Aorta (tissue), 5 donors: ENCODE results near the gene MCUB. TPM values are rescaled to one million over a fixed set of nuclear protein-coding genes. Genes with fewer than 3 reads are reported as not detected.

Source experiments
- ATAC-seq: fragments of 200-7000 bp; cut with Tn5 transposase; one replicate; pipeline ENCODE4 v1.9.1; 2022; ENCODE audit warnings: moderate library complexity; ENCODE audit not compliant: low FRiP score
- DNase-seq, 2 donors: peaks; one replicate each; pipeline ENCODE4 v3.0.0-alpha.2; 2020
- H3K27ac ChIP-seq, 2 donors: one replicate each; pipeline ENCODE4 v1.5.1; 2013; ENCODE audit warnings: low read length in 2 of 2, mild to moderate bottlenecking in 2 of 2, moderate library complexity in 2 of 2, control low read depth in 1 of 2, inconsistent platforms in 1 of 2, low read depth in 1 of 2
- H3K27me3 ChIP-seq, 2 donors: one replicate each; pipeline ENCODE4 v1.6.1; 2013; ENCODE audit warnings: control low read depth in 1 of 2, low read length in 1 of 2, mild to moderate bottlenecking in 1 of 2, moderate library complexity in 1 of 2; ENCODE audit not compliant: insufficient read depth in 2 of 2, control insufficient read depth in 1 of 2
- H3K36me3 ChIP-seq, 2 donors: one replicate each; pipeline ENCODE4 v1.6.1; 2013; ENCODE audit warnings: control low read depth in 1 of 2, low read length in 1 of 2, mild to moderate bottlenecking in 1 of 2; ENCODE audit not compliant: insufficient read depth in 2 of 2, control insufficient read depth in 1 of 2
- H3K4me1 ChIP-seq, 2 donors: one replicate each; pipeline ENCODE4 v1.6.1; 2013; ENCODE audit warnings: low read length in 2 of 2, control low read depth in 1 of 2, mild to moderate bottlenecking in 1 of 2, moderate library complexity in 1 of 2; ENCODE audit not compliant: insufficient read depth in 2 of 2, control insufficient read depth in 1 of 2
- H3K4me3 ChIP-seq, 2 donors: one replicate each; pipeline ENCODE4 v1.5.1; 2013; ENCODE audit warnings: low read length in 2 of 2, control low read depth in 1 of 2, mild to moderate bottlenecking in 1 of 2
- H3K9me3 ChIP-seq: one replicate; pipeline ENCODE4 v1.6.1; 2013; ENCODE audit warnings: mild to moderate bottlenecking, low read length; ENCODE audit not compliant: control insufficient read depth
- WGBS, 2 donors: extraction: QIAGEN DNeasy Blood & Tissue Kit; methylation state at CpG; one replicate each; pipeline ENCODE4 v1.1.7; 2013; 5-methylcytosine and 5-hydroxymethylcytosine counted together
- intact Hi-C, 2 donors: fragments of 100-400 bp; cut with DNase I; formaldehyde crosslinking; loops; one replicate each; pipeline versions ENCODE4 v1.14.2 to v1.15.0; 2022
- polyA plus RNA-seq, 2 donors: library from polyadenylated mRNA; stranded (reverse); fragments of 200-250 nt; gene quantifications; one replicate each; pipeline ENCODE4 v1.2.3, GENCODE V29; 2013
- total RNA-seq, 2 donors: library from RNA; stranded (reverse); fragmentation: NEBNext Ultra II Directional; extraction: Animal tissue kit (Norgen Biotek cat#: 25700); gene quantifications; one replicate each; pipeline ENCODE4 v1.2.1, GENCODE V29; 2021
- donor health status: healthy with polysubstance abuse.
- donor health status: Bipolar disorder and iron deficiency.
- donor health status: DM: no; HTN: no; CAD: no.
- donor health status: DM: no; HTN: no; CAD: no.
- donor health status: DM: yes; HTN: yes; CAD: no.

Gene MCUB
- total and polyA plus RNA-seq, 4 donors = 2.7 to 25.6 (median 8.3) TPM

DNA sequence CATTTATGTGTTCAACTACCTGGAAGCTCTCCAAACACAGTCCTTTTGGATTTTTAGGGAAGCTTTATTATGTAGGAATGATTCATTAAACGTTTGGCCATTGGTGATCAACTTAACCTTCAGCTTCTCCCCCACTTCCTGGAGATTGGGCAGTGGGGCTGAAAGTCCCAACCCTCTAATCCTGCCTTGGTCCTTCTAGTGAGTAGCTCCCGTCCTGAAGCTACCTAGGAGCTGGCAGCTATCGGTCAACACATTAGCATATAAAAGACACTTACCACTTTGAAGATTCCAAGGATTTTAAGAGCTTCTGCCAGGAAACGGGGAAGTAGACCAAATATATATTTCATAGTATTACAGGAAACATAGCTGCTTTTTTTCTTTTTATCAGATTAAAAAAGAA is 69.7 kb downstream of the MCUB start:
- Histone ChIP-seq H3K9me3 (no peaks in the 10 kb centered on the region), H3K27me3 (no peaks in the 10 kb centered on the region), H3K4me1 (no peaks in the 10 kb centered on the region), H3K4me3 (no peak overlapping the region), H3K36me3 (no peaks in the 10 kb centered on the region), H3K27ac (no peak overlapping the region)
- DNase-seq (no peak), ATAC-seq (no peak)
- 36 to 38% methylated on average over 4 of the region's 4 CpGs for WGBS, 2 donors
- intact Hi-C loops = no loop called here

DNA sequence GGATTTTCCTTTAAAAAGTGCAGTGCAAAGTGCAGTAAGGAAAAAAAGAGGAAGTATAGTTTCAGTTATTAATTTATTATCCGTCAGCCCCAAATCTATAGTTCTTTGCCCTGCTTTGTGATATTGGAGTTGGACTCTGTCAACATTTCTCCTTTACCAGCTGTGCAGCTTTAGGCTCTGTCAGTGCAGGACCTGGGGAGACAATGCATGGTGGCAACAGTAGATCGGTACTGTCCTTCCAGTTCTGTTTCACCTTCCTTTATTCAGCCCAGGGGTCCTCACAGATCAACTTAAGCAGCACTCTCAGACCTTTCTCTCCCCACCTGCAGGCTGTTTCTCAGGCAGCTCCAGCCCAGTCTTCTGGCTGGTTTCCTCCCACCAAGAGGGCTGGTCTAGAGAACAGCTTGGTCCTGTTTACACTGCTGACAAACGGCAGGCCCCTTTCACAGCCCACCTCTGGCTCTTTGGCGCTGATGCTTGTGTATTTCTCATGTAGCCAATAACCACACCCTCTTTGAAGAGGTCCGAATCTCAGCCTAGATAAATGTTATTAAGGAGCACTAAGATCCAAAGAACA is 71.6 kb downstream of the MCUB start:
- 19 to 22% methylated on average over 5 of the region's 5 CpGs for WGBS, 2 donors
- no peaks in the 10 kb centered on the region for H3K4me1 ChIP-seq
- DNase-seq = no peak

DNA sequence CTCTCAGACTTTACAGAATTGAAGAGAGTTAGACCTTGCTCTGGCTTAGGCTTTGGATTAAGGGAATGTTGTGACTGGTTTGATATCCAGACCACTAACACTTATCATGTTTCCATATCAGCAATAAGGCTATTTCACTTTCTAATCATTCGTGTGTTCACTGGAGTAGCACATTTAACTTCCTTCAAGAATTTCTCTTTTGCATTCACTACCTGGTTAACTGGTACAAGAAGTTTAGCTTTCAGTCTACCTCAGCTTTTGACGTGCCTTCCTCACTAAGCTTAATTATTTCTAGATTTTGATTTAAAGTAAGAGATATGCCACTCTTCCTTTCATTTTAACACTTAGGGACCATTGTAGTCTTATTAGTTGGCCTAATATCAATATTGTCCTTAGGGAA is 80.6 kb downstream of the MCUB start:
- peaks cover 0 to 1% of the 10 kb centered on the region in 2 donors for H3K27me3 ChIP-seq
- peaks cover 4% of the 10 kb centered on the region for H3K9me3 ChIP-seq
- DNase-seq (no peak), ATAC-seq (no peak)
- 79 to 90% methylated on average over 2 of the region's 2 CpGs for WGBS, 2 donors
- H3K4me1 ChIP-seq = no peaks in the 10 kb centered on the region
- H3K27ac ChIP-seq = no peak overlapping the region
- intact Hi-C loops = no loop called here
- H3K4me3 ChIP-seq = no peak overlapping the region
- H3K36me3 ChIP-seq = no peaks in the 10 kb centered on the region

More for the DNA sequence above, 71.6 kb downstream of the MCUB start:
- no peaks in the 10 kb centered on the region for H3K9me3 ChIP-seq
- no peaks in the 10 kb centered on the region for H3K27me3 ChIP-seq
- no peaks in the 10 kb centered on the region for H3K36me3 ChIP-seq
- intact Hi-C loops = no loop called here
- no peak overlapping the region for H3K4me3 ChIP-seq
- ATAC-seq = no peak
- no peak overlapping the region for H3K27ac ChIP-seq

DNA sequence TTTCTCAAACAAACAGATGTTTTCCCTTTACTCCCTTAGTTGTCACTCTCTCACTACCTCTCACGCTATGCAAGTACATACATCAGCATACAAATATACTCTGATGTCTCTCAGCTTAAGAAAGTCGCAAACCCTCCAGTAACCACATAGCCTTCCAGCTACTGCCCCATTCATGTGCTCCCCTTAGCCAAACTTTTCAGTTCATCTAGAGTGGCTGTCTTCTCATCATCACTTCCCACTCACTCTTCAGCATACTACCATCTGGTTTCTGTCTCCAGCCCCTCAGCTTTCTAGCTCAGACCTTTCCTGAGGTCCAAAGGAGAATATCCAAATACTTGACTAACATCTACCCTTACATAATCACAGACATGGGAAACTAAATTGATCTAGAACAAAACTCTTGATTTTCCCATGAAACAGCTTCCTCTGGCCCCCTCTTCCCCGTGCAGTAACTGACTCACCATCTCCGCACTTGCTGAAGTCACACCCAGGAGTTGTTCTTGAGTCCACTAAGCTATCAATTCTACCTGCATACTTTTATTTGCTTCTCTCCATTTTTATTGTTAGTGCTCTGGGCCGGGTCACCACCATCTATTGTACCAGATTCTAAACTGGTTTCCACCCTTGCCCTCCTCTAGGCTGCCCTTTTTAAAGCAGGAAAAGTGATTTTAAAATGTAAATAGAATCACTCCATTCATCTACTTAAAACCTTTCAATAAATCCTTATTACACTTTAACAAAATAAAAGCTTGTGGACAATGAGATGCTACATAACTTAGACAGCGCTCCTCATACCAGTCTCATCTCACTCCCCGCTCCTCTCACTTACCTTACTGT is 86.0 kb downstream of the MCUB start:
- Histone ChIP-seq H3K27ac (no peak overlapping the region), H3K4me1 (no peaks in the 10 kb centered on the region), H3K4me3 (no peak overlapping the region), H3K36me3 (no peaks in the 10 kb centered on the region), H3K27me3 (no peaks in the 10 kb centered on the region), H3K9me3 (no peaks in the 10 kb centered on the region)
- intact Hi-C loops = no loop called here
- 75 to 81% methylated on average over 7 of the region's 7 CpGs for WGBS, 2 donors
- no peak for ATAC-seq
- no peak for DNase-seq

DNA sequence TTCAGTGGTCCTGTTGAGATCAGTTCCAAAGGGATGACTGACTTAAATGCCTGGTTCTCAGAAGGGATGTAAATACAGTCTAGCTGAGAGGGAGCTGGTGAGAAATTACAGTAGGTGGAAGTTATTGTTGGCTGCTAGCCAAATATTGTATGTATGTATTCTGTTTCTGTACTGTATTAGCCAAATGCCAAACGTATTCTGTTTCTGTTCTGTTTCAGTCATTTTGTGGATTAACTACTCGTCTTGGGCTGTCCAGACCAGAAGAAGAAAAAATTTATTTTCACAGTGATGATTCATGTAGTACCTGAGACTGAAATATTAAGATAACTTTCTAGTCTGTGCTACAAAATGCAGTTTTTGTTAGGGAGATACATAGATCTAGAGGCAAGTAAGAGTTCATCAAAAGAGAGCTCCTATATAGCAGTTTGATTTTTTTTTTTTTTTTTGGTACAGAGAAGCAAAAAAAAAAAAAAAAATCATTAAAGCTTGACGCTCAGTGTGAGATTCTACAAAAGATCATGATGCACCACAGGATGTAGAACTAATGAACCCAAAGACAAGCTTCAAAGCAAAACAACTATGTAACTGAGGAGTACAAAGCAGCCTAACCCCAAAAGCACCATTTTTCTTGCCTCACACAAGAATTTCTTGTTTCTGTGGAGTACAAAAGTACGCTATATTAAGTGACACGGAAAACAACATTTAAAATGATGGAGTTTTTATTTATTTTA is 88.4 kb downstream of the MCUB start:
- H3K9me3 ChIP-seq = no peaks in the 10 kb centered on the region
- ATAC-seq (no peak), DNase-seq (no peak)
- H3K27me3 ChIP-seq = no peaks in the 10 kb centered on the region
- no peaks in the 10 kb centered on the region for H3K4me1 ChIP-seq
- H3K4me3 ChIP-seq = no peak overlapping the region
- intact Hi-C loops = no loop called here
- WGBS, 2 donors = 47 to 49% methylated on average over 5 of the region's 5 CpGs
- H3K27ac ChIP-seq = no peak overlapping the region
- no peaks in the 10 kb centered on the region for H3K36me3 ChIP-seq

DNA sequence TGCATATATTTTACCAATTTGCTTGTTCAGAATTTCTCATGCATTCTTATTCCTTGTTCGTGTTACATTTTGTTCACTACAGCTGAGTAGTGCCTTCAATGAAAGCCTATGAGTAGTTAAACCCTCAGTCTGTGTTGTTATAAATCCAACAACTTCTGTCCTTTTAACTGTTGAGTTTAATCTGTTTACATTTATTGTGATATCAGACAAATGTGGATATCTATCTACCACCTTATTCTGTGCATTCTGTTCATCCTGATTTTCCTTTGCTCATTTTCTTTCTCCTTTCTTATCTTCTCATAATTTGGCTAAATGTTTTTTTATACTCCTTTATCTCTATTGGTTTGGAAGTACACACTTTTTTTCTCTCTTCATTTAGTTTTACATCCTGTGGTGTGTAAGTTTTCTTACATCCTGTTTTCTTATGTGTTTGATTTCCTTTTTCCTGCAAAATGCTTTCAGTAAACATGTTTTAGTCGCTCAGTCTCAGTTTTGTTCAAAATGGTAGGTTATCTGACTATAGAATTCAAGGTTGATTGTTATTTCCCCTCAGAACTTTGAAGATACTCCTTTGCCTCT is 89.0 kb downstream of the MCUB start:
- 85 to 86% methylated on average over 2 of the region's 2 CpGs for WGBS, 2 donors
- ATAC-seq = no peak
- Histone ChIP-seq H3K9me3 (no peaks in the 10 kb centered on the region), H3K4me1 (no peaks in the 10 kb centered on the region), H3K27ac (no peak overlapping the region), H3K27me3 (no peaks in the 10 kb centered on the region), H3K36me3 (no peaks in the 10 kb centered on the region), H3K4me3 (no peak overlapping the region)
- intact Hi-C loops = no loop called here
- DNase-seq = no peak

DNA sequence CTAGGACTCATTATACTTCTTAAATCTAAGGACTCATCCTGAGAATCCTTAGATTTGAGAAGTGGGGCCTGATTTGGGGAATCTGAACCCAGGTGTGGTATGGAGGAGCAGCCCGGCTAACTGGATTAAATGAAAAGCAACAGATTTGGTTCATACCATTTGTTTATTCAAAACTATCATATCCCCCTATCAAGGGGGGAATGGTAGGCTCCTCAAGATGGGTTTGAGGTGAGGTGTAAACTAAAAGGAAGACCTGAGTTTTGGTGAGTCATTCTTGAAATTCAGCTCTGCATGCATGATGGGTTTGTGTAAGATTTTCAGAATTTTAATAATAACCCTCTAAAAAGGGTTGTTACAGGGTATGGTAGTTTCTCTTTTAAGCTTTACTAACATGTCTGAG is 89.8 kb downstream of the MCUB start:
- ATAC-seq = no peak
- H3K9me3 ChIP-seq = no peaks in the 10 kb centered on the region
- WGBS, 2 donors = 92 to 95% methylated on average over 1 of the region's 1 CpG
- intact Hi-C loops = no loop called here
- H3K27ac ChIP-seq = no peak overlapping the region
- no peaks in the 10 kb centered on the region for H3K36me3 ChIP-seq
- no peak for DNase-seq
- no peaks in the 10 kb centered on the region for H3K4me1 ChIP-seq
- H3K4me3 ChIP-seq = no peak overlapping the region
- no peaks in the 10 kb centered on the region for H3K27me3 ChIP-seq

DNA sequence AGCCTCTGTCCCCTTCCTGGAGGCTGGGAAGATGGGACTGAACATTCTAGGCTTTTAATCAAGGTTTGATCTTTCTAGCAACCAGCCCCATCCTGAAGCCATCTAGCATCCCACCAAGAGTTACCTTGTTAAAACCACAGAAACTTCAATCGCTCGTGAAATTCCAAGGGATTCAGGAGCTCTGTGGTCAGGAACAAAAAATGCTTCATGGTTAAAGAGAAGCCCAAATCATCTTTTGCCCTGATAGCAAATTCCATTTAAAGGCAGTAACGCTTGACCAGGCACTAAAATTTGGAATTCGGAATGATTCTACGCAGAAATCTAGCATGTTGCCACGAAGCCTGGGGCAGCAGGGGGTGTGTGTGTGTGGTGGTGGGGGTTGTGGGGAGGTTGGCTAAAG is 95.3 kb downstream of the MCUB start:
- Histone ChIP-seq H3K27me3 (no peaks in the 10 kb centered on the region), H3K4me3 (no peak overlapping the region), H3K4me1 (no peaks in the 10 kb centered on the region), H3K36me3 (no peaks in the 10 kb centered on the region), H3K27ac (no peak overlapping the region), H3K9me3 (no peaks in the 10 kb centered on the region)
- intact Hi-C loops = no loop called here
- WGBS, 2 donors = 64 to 69% methylated on average over 6 of the region's 6 CpGs
- ATAC-seq (no peak), DNase-seq (no peak)
